ENCODE measurements around the gene PANX1. TPM values are rescaled to one million over a fixed set of nuclear protein-coding genes. Genes with fewer than 3 reads are reported as not detected.

The PANX1 gene
- total RNA-seq, 1 donor = 92.4 TPM

DNA sequence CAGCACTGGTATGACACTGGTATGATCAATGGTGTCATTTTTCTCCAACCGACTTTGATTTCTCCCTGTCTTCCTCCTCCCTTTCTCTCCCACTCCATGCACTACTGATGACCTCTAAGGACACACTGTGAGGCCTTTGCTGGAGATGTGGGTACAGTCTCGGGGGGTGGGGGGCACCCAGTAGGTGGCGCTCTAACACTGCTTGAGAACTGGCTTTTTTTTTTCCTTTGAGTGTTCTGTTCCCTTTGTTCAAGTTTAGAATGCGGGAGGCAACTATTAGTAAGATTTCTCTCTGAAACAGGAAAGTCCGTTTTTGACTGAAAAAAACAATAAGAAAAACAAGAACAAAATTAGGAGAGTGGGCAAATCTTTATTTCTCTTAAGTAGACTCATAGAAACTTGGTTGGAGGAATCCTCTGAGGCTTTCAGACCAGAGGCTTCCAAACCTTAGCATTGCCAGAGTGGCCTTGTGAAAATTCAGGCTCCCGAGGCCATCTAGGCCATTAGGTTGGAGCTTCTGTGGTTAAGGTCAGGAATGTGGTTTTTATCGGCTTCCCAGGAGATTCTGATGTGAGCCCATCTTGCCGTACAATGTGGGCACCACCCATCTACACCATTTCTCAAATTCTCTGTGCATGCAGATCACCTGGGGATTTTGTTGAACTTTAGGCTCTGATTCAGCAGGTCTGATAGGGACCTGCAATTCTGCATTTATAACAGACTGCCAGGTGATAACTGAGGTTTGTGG, 43.2 kb downstream of the PANX1 start:
- DNase-seq (ENCODE audit: low read depth) = peak; percentile 60
- TF ChIP-seq, protein P1, sequence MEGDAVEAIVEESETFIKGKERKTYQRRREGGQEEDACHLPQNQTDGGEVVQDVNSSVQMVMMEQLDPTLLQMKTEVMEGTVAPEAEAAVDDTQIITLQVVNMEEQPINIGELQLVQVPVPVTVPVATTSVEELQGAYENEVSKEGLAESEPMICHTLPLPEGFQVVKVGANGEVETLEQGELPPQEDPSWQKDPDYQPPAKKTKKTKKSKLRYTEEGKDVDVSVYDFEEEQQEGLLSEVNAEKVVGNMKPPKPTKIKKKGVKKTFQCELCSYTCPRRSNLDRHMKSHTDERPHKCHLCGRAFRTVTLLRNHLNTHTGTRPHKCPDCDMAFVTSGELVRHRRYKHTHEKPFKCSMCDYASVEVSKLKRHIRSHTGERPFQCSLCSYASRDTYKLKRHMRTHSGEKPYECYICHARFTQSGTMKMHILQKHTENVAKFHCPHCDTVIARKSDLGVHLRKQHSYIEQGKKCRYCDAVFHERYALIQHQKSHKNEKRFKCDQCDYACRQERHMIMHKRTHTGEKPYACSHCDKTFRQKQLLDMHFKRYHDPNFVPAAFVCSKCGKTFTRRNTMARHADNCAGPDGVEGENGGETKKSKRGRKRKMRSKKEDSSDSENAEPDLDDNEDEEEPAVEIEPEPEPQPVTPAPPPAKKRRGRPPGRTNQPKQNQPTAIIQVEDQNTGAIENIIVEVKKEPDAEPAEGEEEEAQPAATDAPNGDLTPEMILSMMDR (IDR thresholded peaks at IDR 0.05; ENCODE audit: insufficient read depth, low read depth, low read length) = peak; percentile 92
- H3K4me3 ChIP-seq (ENCODE audit: low read depth, low read length) = no peak overlapping the region

DNA sequence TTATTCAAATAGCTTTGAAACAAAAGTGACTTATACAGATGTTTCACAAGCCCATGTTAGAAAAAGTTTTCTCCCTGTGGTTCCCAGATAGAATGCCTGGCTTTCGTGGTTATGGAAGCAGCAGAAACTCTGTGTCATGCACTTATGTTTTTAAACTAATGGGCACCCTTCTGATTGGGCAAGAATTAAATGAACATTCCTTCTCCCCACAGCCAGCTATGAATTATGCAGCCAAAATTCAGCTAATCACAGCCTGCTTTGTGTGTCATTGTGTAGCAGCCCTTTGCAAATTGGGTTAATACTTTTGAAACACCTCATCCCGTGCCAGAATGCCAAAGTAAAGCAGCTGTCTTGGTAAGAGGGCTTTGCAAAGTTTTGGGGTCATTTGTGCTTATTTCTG, 46.9 kb downstream of the PANX1 start:
- TF ChIP-seq, protein P1 (IDR thresholded peaks at IDR 0.05; ENCODE audit: insufficient read depth, low read depth, low read length) = no peak

DNA sequence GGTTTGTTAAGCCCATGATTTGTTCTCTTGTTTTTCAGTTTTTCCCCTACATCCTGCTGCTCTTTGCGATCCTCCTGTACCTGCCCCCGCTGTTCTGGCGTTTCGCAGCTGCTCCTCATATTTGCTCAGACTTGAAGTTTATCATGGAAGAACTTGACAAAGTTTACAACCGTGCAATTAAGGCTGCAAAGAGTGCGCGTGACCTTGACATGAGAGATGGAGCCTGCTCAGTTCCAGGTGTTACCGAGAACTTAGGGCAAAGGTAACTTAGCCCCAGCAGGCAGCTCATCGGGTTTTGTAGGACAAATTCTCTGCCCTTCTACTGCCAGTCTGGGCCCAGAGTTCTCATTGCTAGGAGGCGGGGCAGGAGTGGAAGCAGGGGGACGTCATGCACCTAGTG, 49.7 kb downstream of the PANX1 start:
- TF ChIP-seq, protein P1 (IDR thresholded peaks at IDR 0.05; ENCODE audit: insufficient read depth, low read depth, low read length) = no peak
- no peak for DNase-seq (ENCODE audit: low read depth)
- H3K4me3 ChIP-seq (ENCODE audit: low read depth, low read length) = no peak overlapping the region

More for the DNA sequence above, 46.9 kb downstream of the PANX1 start:
- DNase-seq (ENCODE audit: low read depth) = peak; percentile 88
- H3K4me3 ChIP-seq (ENCODE audit: low read depth, low read length) = no peak overlapping the region

DNA sequence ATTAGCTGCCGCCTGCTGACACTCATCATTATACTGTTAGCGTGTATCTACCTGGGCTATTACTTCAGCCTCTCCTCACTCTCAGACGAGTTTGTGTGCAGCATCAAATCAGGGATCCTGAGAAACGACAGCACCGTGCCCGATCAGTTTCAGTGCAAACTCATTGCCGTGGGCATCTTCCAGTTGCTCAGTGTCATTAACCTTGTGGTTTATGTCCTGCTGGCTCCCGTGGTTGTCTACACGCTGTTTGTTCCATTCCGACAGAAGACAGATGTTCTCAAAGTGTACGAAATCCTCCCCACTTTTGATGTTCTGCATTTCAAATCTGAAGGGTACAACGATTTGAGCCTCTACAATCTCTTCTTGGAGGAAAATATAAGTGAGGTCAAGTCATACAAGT, 51.1 kb downstream of the PANX1 start:
- no peak for DNase-seq (ENCODE audit: low read depth)
- H3K4me3 ChIP-seq (ENCODE audit: low read depth, low read length) = no peak overlapping the region
- TF ChIP-seq, protein P1 (IDR thresholded peaks at IDR 0.05; ENCODE audit: insufficient read depth, low read depth, low read length) = no peak

DNA sequence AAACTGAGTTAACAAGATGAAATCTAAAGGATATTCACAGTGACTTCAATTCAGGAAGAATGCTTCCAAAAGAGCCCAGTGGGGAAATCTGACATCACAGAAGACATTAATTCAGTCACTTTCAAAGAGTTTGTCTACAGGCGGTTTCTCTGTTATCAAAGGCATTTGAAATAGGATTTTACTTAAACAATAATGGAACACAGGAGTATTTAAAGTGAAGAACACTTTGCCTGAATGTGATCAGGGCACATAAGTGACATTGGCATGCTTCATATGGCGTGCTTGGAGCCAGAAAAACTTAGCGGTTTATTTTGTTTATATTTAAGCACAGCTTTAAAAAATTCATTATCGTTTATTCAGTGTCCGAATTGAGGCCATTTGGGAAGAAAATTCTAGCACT, 52.9 kb downstream of the PANX1 start:
- H3K4me3 ChIP-seq (ENCODE audit: low read depth, low read length) = no peak overlapping the region
- no peak for DNase-seq (ENCODE audit: low read depth)
- TF ChIP-seq, protein P1 (IDR thresholded peaks at IDR 0.05; ENCODE audit: insufficient read depth, low read depth, low read length) = no peak

DNA sequence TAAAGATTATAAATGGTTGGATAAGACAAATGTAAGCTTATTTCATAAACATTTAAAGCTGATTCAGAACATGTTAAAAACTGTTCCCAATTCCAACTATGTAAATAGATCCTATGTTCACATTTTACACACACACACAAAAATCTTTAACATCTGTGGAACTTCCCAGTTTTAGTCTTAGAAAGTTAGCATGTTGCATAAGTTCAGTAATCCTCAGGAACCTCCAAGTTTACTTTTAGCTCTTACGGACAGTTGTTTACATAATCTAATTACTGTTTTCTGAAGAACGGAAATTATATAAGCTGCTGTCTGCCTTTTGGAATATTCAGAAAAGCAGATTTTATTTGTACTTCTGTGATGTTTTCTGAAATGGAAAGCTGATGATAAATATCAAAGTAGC, 53.3 kb downstream of the PANX1 start:
- no peak overlapping the region for H3K4me3 ChIP-seq (ENCODE audit: low read depth, low read length)
- TF ChIP-seq, protein P1 (IDR thresholded peaks at IDR 0.05; ENCODE audit: insufficient read depth, low read depth, low read length) = no peak
- DNase-seq (ENCODE audit: low read depth) = peak; percentile 87

Measured in fibroblast of villous mesenchyme (primary cell).